CD4-positive, alpha-beta T cell (primary cell): ENCODE data around the gene SPOCD1. TPM values are rescaled to one million over a fixed set of nuclear protein-coding genes. Genes with fewer than 3 reads are reported as not detected.

Experiments used
- ATAC-seq: fragments of 200-7000 bp; cut with Tn5 transposase; one replicate; pipeline ENCODE4 v1.10.0; 2022; ENCODE audit warnings: mild to moderate bottlenecking; ENCODE audit not compliant: poor library complexity
- CTCF ChIA-PET: fragments of 350-600 bp; sonication (Branson Sonifier 250); formaldehyde crosslinking; loops from one replicate; lab custom pipeline; 2021; ENCODE audit warnings: antibody characterized with exemption, inconsistent platforms; lab: Charles Lee
- POLR2A ChIA-PET: fragments of 350-600 bp; sonication (Branson Sonifier 250); formaldehyde crosslinking; loops from one replicate; lab custom pipeline; 2021; ENCODE audit warnings: antibody characterized with exemption, inconsistent platforms; lab: Charles Lee
- DNase-seq, 14 experiments: peaks; one replicate each; pipeline ENCODE4 v3.0.0-alpha.2; 2013 to 2020; ENCODE audit warnings: mixed read lengths in 2 of 14
- H3K27ac ChIP-seq, 2 donors: one replicate each; pipeline versions ENCODE4 v1.5.1 to v1.7.0; 2013; ENCODE audit warnings: low read length in 2 of 2, low read depth in 1 of 2, mild to moderate bottlenecking in 1 of 2
- H3K27me3 ChIP-seq, 2 experiments: 1 replicate in 1 of 2; 2 replicates in 1 of 2; pipeline versions ENCODE4 v1.6.1 to v1.7.0; 2013; ENCODE audit warnings: low read length in 2 of 2, control low read depth in 1 of 2, mild to moderate bottlenecking in 1 of 2, moderate library complexity in 1 of 2; ENCODE audit not compliant: insufficient read depth in 2 of 2, control insufficient read depth in 1 of 2
- H3K36me3 ChIP-seq: one replicate; pipeline ENCODE4 v1.6.1; 2013; ENCODE audit warnings: low read length, control low read depth; ENCODE audit not compliant: insufficient read depth
- H3K4me1 ChIP-seq: one replicate; pipeline ENCODE4 v1.6.1; 2013; ENCODE audit warnings: low read length, control low read depth; ENCODE audit not compliant: insufficient read depth
- H3K4me3 ChIP-seq: one replicate; pipeline ENCODE4 v1.5.1; 2013; ENCODE audit warnings: mild to moderate bottlenecking, low read length, moderate library complexity
- H3K9me3 ChIP-seq, 2 experiments: 1 replicate in 1 of 2; 2 replicates in 1 of 2; pipeline versions ENCODE4 v1.6.1 to v1.7.0; 2013; ENCODE audit warnings: low read length in 2 of 2, mild to moderate bottlenecking in 2 of 2, control low read depth in 1 of 2, moderate library complexity in 1 of 2; ENCODE audit not compliant: control insufficient read depth in 1 of 2, insufficient read depth in 1 of 2
- H3K27ac Mint-ChIP-seq: one replicate; pipeline ENCODE4 v1.8.0; 2020; ENCODE audit warnings: mixed read lengths
- H3K27me3 Mint-ChIP-seq: one replicate; pipeline ENCODE4 v1.8.0; 2021; ENCODE audit warnings: mixed read lengths
- H3K36me3 Mint-ChIP-seq: one replicate; pipeline ENCODE4 v1.8.0; 2021; ENCODE audit warnings: low read depth, mixed read lengths
- H3K4me1 Mint-ChIP-seq: one replicate; pipeline ENCODE4 v1.8.0; 2021; ENCODE audit warnings: low read depth, mixed read lengths
- H3K4me3 Mint-ChIP-seq: one replicate; pipeline ENCODE4 v1.8.0; 2020; ENCODE audit warnings: mild to moderate bottlenecking, mixed read lengths
- H3K9me3 Mint-ChIP-seq: one replicate; pipeline ENCODE4 v1.8.0; 2020; ENCODE audit warnings: mixed read lengths
- intact Hi-C, 2 experiments: fragments of 100-400 bp; cut with DNase I in 1 of 2; cut with micrococcal nuclease in 1 of 2; formaldehyde crosslinking; loops; one replicate each; pipeline versions ENCODE4 v1.15.1 to v1.9.0; 2023 to 2025; cut with DNase I, micrococcal nuclease
- total RNA-seq, 174 experiments: library from RNA in 2 of 174; stranded (reverse) in 2 of 174; gene quantifications; one replicate each; pipeline ENCODE4 v1.2.3 and lab custom pipeline; 2021 to 2026
- TF ChIP-seq, protein P1 (sequence below): fragments of 200-600 bp; IDR thresholded peaks from one replicate; pipeline ENCODE4 v1.8.0; 2022; ENCODE audit warnings: antibody characterized with exemption, mild to moderate bottlenecking

SPOCD1 gene
- total RNA-seq, 2 experiments from 2014 or later: 0.11 to 0.27 TPM

DNA sequence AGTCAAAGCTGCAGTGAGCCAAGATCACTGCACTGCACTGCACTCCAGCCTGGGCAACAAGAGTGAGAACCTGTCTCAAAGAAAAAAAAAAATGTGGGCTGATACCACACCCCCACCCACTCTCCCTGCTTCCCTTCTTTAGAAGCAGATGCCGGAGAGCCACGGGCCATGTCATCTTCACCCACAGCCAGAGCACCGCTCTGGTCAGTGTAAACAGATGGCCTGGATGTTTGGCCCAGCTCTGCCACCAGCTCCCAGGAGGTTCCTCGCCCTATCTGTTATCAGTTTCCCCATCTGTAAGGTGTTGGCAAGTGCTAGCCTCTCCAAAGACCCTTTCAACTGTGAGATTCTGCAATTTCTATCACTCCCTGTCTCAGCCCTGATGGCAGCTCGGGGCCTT, 39.8 kb downstream of the SPOCD1 start:
- Histone ChIP-seq H3K4me1 (peaks cover 26% of the 10 kb centered on the region), H3K27me3 (peaks cover 22 to 35% of the 10 kb centered on the region in 2 experiments), H3K9me3 (no peaks in the 10 kb centered on the region), H3K36me3 (no peaks in the 10 kb centered on the region), H3K4me3 (no peak overlapping the region), H3K27ac (no peak overlapping the region)
- no peak overlapping the region for H3K4me3 Mint-ChIP-seq
- POLR2A ChIA-PET: interaction anchor here (1.1 kb wide), 1 partner anchor 13 kb away, joined by 4 read pairs; no protein-coding TSS in a partner anchor
- intact Hi-C loops: no loop called here
- no peak for DNase-seq
- CTCF ChIA-PET: interaction anchor here (1.4 kb wide), 1 partner anchor 13 kb away, joined by 4 read pairs; no protein-coding TSS in a partner anchor
- peaks cover 41% of the 10 kb centered on the region for H3K27me3 Mint-ChIP-seq
- no peak overlapping the region for H3K27ac Mint-ChIP-seq
- H3K9me3 Mint-ChIP-seq: no peaks in the 10 kb centered on the region
- TF ChIP-seq, protein P1, sequence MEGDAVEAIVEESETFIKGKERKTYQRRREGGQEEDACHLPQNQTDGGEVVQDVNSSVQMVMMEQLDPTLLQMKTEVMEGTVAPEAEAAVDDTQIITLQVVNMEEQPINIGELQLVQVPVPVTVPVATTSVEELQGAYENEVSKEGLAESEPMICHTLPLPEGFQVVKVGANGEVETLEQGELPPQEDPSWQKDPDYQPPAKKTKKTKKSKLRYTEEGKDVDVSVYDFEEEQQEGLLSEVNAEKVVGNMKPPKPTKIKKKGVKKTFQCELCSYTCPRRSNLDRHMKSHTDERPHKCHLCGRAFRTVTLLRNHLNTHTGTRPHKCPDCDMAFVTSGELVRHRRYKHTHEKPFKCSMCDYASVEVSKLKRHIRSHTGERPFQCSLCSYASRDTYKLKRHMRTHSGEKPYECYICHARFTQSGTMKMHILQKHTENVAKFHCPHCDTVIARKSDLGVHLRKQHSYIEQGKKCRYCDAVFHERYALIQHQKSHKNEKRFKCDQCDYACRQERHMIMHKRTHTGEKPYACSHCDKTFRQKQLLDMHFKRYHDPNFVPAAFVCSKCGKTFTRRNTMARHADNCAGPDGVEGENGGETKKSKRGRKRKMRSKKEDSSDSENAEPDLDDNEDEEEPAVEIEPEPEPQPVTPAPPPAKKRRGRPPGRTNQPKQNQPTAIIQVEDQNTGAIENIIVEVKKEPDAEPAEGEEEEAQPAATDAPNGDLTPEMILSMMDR: no peak
- H3K4me1 Mint-ChIP-seq: peaks cover 23% of the 10 kb centered on the region
- H3K36me3 Mint-ChIP-seq: no peaks in the 10 kb centered on the region
- ATAC-seq: no peak

DNA sequence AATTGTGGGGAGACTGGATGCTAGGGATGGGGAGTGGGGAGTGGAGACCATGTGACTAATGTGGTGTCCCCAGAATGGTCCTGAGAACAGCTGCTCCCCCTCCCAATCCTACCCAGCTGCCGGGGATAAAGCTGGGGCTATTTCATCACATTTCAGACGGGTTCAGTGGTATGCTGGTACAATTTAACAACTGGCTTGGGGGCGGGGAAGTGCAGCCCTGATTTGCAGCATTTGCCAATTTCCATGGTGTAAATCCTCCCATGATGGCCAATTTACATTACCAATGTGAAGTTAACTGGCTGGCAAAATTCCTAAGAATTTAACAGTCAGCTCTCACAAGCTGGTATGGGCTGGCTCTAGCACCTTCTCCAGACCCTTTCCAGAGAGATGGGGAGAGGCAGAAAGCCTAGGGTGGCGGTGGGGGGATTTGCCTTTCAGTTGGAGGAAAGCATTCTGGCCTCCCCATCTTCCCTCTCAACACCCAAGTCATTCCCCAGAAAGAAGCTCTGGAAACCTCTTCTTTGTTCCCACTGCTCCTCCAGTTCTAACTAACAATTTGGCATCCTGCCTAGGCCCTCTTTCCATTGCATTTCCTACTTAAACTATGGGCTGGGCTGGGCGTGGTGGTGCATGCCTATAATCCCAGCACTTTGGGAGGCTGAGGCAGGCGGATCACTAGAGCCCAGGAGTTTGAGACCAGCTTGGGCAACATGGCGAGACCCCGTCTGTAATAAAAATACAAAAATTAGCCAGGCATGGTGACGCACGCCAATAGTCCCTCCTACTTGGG, 40.4 kb downstream of the SPOCD1 start:
- Mint-ChIP-seq H3K9me3 (no peaks in the 10 kb centered on the region), H3K27ac (no peak overlapping the region), H3K4me1 (peaks cover 28% of the 10 kb centered on the region), H3K27me3 (peaks cover 41% of the 10 kb centered on the region), H3K4me3 (no peak overlapping the region), H3K36me3 (no peaks in the 10 kb centered on the region)
- Histone ChIP-seq H3K27ac (no peak overlapping the region), H3K4me1 (peaks cover 26% of the 10 kb centered on the region), H3K9me3 (no peaks in the 10 kb centered on the region), H3K36me3 (no peaks in the 10 kb centered on the region), H3K27me3 (peaks cover 22 to 35% of the 10 kb centered on the region in 2 experiments), H3K4me3 (no peak overlapping the region)
- intact Hi-C loops: no loop called here
- ATAC-seq (no peak), DNase-seq (no peak)
- POLR2A ChIA-PET: interaction anchor here (1.1 kb wide), 1 partner anchor 13 kb away, joined by 4 read pairs; no protein-coding TSS in a partner anchor
- CTCF ChIA-PET: interaction anchor here (1.4 kb wide), 1 partner anchor 13 kb away, joined by 4 read pairs; no protein-coding TSS in a partner anchor
- TF ChIP-seq, protein P1: no peak

DNA sequence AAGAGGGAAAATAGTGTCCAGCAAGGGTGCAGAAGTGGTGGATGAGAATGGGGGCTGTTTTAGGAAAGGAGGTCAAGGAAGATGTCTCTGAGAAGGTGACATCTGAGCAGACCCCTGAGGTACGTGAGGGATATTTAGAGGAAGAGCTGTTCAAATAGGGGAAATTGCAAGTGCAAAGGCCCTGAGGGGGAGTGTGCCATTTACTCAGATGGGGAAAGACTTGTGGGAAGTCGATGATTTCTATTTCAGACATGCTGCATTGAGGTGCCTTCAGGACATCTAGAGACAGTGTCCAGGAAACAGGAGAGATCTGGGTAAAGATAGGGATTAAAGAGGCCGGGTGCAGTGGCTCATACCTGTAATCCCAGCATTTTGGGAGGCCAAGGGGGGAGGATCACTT, 41.3 kb downstream of the SPOCD1 start:
- no peaks in the 10 kb centered on the region for H3K36me3 Mint-ChIP-seq
- POLR2A ChIA-PET: interaction anchor here (0.6 kb wide), 1 partner anchor 137 kb away, joined by 3 read pairs; no protein-coding TSS in a partner anchor
- peaks cover 41% of the 10 kb centered on the region for H3K27me3 Mint-ChIP-seq
- CTCF ChIA-PET: interaction anchor here (1.4 kb wide), 1 partner anchor 12 kb away, joined by 4 read pairs; no protein-coding TSS in a partner anchor
- H3K9me3 Mint-ChIP-seq: no peaks in the 10 kb centered on the region
- Histone ChIP-seq H3K36me3 (no peaks in the 10 kb centered on the region), H3K9me3 (no peaks in the 10 kb centered on the region), H3K4me1 (peaks cover 34% of the 10 kb centered on the region), H3K4me3 (no peak overlapping the region), H3K27me3 (peaks cover 22 to 35% of the 10 kb centered on the region in 2 experiments), H3K27ac (no peak overlapping the region)
- peaks cover 36% of the 10 kb centered on the region for H3K4me1 Mint-ChIP-seq
- intact Hi-C loops: no loop called here
- H3K27ac Mint-ChIP-seq: no peak overlapping the region
- TF ChIP-seq, protein P1: no peak
- H3K4me3 Mint-ChIP-seq: no peak overlapping the region
- DNase-seq (no peak), ATAC-seq (no peak)
